Left cardiac atrium (tissue), 4 donors: ENCODE results near the gene SUGCT. TPM values are rescaled to one million over a fixed set of nuclear protein-coding genes. Genes with fewer than 3 reads are reported as not detected.

ENCODE experiments used
- ATAC-seq, 2 donors: fragments of 200-7000 bp; cut with Tn5 transposase; one replicate each; pipeline ENCODE4 v1.9.1; 2020; ENCODE audit warnings: mild to moderate bottlenecking in 2 of 2, moderate library complexity in 2 of 2
- DNase-seq: peaks from one replicate; pipeline ENCODE4 v3.0.0-alpha.2; 2020
- intact Hi-C, 2 donors: fragments of 100-400 bp; cut with DNase I; formaldehyde crosslinking; loops; one replicate each; pipeline versions ENCODE4 v1.14.1 to v1.15.1; 2022 to 2023
- total RNA-seq, 2 donors: library from RNA; stranded (reverse); fragmentation: NEBNext Ultra II Directional; extraction: Animal tissue kit (Norgen Biotek cat#: 25700); gene quantifications; one replicate each; pipeline ENCODE4 v1.2.1, GENCODE V29; 2021
- donor health status: DM: no; HTN: yes; CAD: no.
- donor health status: DM: no; HTN: yes; CAD: no; lungs with severe emphysema.
- donor health status: DM: yes; HTN: yes; CAD: no.
- donor health status: Dilated cardiomyopathy.

Gene SUGCT
- total RNA-seq, 2 donors from 2014 or later, result 4.1 to 4.4 TPM

DNA sequence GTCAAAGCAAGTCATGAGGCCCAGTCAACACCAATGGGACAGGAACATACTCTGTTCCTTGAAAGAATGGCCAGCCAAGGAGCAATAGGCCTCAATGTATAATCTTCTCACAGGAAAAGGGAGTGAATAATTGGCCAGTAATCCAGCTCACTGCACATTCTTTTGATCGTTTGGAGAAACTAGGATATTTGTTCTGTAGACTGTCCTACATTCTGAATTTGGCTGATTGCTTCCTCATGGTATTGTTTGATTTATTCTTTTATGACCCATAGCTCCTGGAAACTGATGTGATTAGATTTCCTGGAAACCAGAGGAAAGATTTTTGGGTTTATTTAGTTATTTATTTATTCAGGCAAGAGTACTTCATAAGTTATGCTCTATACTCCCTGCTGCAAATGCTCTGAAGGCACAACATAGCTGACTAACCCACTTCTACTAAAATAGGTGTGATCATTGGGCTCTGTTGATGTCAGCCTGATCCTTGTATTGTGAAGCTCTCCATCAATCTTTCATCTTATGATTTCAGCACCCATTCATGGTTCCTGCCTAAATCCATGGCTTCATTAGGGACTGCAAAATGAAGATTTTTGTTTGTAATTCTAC lies 745.2 kb downstream of the SUGCT start:
- intact Hi-C loops, result no loop called here
- DNase-seq (no peak), ATAC-seq (no peak)

DNA sequence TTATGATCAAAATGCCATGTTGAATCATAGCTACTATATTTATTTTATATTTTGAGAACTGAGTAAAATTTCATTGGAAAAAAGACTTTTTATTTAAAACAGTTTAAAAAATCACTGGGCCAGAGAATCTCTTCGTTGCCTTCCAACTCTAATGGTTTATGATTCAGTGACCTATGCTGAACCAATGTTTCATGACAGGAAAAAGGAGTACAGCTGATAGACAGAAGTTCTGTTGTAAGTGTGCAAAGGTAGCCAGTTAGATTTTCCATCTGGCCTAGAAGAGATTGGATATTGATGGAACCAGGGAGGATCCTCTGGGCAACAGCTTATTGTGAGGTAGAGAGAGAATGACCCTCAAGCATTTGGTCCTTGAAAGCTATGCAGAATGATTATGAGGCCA lies 745.8 kb downstream of the SUGCT start:
- intact Hi-C loops, result no loop called here
- ATAC-seq, result peak in 1 of 2 donors; percentile 60

DNA sequence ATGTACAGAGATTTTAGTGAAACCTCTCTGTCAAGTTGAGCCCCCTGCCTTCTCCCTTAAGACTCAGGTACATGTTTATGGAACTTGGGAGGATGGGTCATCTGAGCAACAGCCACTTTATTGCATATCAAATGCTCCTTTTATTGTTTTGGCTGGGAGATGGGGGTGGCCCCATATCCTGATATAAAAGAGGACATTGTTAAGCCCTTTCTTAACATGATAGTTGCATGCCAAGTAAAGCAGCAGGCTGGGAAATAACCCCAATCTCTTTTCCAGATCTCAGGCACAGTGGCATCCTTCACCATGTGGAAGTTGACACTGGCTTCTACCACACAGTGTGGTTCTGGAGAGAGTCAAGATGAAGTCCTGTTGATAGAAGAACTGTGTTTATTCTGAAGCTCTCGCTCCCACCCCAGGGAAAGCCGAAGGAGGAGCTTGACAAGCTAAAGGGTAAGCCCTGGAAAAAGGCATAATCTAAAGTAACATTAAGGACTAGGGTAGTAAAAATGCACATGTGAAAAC lies 746.7 kb downstream of the SUGCT start:
- intact Hi-C loops, result no loop called here
- ATAC-seq, result peak in 1 of 2 donors; percentile 68
- no peak for DNase-seq

More for the DNA sequence above, 745.8 kb downstream of the SUGCT start:
- no peak for DNase-seq

DNA sequence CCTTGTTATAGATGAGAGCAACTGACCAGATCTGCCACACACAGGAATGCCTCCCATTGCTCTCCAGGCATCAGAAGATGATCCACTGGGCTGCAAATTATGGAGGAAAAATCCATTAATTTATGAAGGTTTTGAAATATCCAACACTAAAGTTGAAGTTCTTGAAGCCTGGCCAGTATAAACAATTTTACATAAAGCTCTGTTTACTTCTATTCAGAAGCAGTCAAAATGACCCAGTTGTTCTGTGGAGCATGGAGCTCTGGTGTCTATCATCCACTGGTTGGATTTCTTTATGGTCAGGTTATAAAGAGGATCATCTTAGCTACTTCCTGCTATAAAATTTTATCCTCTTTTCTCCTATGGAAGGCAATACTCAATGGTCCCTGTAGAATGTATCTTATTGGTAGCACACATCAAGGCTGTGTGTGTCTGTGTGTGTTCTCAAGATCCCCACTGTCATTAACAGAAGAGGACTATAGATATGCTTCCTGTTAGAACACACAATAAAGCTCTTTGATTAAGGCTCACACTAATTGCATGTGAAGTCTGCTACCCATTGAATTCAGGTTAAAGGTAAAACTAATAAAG lies 747.4 kb downstream of the SUGCT start:
- intact Hi-C loops, result no loop called here
- no peak for DNase-seq
- ATAC-seq, result no peak

DNA sequence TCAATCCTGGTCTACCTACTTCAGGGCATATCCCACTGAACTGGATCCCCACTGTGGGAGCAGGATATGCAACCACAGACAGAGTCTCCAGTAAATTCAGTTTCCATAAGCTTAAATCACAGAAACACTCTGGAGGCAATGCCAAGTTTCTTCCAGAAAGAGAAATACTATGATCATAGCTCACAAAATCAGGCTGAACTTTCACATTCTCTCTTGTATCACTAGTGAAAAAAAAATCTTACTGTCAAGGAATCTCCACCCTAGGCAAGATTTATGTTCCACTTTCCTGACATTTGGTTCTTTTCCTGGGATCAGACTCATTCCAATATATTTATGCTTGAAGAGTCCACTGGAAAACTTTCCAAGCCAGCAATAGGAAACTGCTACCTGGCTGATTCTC lies 749.0 kb downstream of the SUGCT start:
- ATAC-seq (no peak), DNase-seq (no peak)
- intact Hi-C loops, result no loop called here

DNA sequence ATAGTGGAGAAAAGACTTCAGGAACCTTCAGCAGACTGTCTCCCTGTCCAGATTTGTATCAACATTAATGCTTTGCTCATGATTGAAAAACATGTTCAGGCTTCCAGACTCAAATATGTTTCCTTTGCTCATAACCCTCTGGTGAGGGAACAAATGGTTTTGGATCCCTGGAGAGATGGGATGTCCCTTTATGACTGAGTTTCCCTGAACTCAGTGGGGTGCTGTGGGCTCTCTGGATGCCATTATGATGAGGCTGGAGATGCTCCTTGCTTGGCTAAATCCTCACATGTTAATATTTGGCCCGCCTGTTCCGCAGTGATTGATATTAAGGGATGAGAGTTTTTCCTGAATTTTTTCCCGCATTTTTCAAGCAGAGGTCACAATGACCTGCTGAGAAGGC lies 749.4 kb downstream of the SUGCT start:
- intact Hi-C loops, result no loop called here
- DNase-seq (no peak), ATAC-seq (no peak)

GRCh38 chr7:40885503-40885902 lies 750.7 kb downstream of the SUGCT start:
- DNase-seq, result no peak
- intact Hi-C loops, result no loop called here
- ATAC-seq, result no peak

DNA sequence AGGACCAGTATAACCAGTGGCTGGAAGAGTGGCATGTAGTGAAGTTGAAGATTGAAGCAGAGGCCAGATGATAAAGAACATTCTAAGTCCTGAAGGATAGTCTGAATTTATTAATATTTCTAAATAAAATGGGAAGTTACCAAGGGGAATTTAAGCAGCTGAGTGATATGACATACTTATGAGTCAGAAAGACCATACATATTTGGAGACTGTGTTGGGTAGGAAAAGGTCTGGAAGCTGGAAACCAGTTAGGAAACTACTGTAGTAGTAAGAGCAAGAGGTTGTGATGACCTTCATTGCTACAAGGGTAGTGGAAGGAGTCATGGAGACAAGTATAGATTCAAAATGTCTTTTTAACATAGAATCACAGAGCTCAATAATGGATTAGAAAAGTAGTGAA lies 752.3 kb downstream of the SUGCT start:
- DNase-seq, result no peak
- ATAC-seq, result no peak
- intact Hi-C loops, result no loop called here

DNA sequence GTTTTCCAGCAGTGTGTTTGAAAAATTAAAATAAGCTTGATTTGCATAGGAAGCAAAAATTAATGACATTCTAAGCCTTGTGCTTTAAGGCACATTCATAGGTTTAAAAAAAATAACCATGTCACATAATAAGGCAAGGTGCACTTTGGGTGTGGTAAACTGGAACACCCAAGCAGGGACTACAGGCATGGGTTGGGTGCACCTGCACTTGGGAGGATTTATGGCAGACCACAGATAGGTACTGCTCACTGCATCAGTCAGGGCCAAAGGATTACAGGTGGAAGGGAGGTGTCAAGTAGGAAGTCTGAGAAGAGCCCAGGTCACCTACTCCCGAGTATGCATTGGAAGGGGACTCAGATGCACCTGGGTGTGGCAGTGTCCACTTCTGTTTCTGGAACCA lies 753.7 kb downstream of the SUGCT start:
- ATAC-seq, result no peak
- intact Hi-C loops, result no loop called here
- DNase-seq, result no peak

- intact Hi-C loops, result no loop called here
- peak in 1 of 2 donors; percentile 40 for ATAC-seq
- no peak for DNase-seq
These were observed 754.3 kb downstream of the SUGCT start for GRCh38 chr7:40889099-40889498.

DNA sequence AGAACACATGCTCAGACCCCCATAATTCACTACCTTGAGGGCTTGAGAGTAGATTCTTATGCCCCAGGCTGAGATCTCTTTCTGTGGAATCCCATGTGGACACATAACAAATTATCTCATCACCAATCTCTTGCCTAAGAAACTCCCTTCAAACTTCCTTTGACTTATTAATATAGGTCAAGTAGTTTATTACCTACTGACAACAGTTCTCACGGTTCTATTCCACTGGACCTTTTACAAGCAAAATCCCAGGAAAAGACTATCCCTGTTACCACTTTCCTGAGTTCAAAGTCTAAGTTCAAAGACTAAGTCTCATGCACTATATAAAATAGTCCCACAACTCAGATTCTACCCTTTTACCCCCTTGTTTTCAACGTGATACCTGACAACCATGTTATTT lies 754.7 kb downstream of the SUGCT start:
- ATAC-seq (no peak), DNase-seq (no peak)
- intact Hi-C loops, result no loop called here

- intact Hi-C loops, result no loop called here
- ATAC-seq, result no peak
These were observed 755.4 kb downstream of the SUGCT start for GRCh38 chr7:40890088-40890692.

DNA sequence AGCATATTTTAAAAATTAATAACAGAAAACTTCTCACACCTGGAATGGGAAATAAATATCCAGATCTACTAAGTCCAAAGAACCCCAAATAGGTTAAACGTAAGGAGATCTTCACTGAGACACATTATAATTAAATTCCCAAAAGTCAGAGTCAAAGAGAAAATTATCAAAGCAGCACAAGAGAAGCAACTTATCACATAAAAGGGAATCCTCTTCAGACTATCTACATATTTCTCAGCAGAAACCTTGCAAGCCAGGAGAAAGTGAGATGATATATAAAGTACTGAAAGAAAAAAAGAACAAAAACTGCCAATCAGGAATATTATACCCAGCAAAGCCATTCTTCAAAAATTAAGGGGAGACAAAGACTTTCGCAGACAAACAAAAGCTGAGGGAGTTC lies 756.4 kb downstream of the SUGCT start:
- DNase-seq (no peak), ATAC-seq (no peak)
- intact Hi-C loops, result no loop called here

More at GRCh38 chr7:40890088-40890692, 755.4 kb downstream of the SUGCT start:
- no peak for DNase-seq

GRCh38 chr7:40899151-40899550 lies 764.3 kb downstream of the SUGCT start:
- intact Hi-C loops, result no loop called here
- ATAC-seq (no peak), DNase-seq (no peak)

DNA sequence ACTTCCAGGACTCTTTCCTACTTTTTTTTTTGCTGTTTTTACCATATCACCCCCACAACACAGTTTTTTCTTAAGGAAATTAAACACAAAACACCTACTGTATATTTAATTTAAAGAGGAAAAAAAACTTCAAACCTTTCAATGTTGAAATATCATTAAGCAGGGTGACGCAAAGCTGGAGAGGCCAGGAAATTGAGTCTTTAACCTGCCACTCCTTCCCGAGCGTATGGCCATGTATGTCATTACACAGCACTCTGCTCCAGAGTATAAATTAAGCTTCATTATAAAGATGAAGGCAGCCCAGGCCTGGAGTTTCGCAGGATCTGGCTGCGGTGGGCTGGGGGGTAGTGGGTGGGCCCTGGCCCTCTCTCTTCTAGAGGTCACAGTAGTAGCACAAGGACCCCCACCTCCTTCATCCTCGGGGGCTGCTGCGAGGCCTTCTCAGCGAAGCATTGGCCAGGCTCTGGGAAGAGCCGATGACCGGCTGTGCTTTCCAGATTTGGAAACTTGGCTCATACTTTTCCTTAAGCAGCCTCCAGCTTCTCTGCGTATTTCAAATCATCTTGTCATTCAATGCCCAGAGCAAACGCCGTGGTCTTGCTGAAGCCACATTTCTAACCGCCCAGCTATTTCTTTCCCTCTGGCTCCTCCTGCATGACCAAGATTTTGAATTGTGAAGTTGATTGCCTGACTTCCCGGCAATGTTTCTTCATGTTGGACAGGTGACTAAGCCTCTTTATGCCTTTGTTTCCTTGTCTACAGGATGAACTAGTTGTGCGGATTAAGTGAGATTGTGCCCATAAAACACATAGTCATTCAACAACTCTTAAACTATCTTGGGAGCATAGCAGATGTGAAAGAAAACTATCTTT lies 765.1 kb downstream of the SUGCT start:
- intact Hi-C loops, result no loop called here
- no peak for ATAC-seq
- no peak for DNase-seq

GRCh38 chr7:40903872-40904271 lies 769.1 kb downstream of the SUGCT start:
- ATAC-seq (no peak), DNase-seq (no peak)
- intact Hi-C loops, result no loop called here

- ATAC-seq (no peak), DNase-seq (no peak)
- intact Hi-C loops, result no loop called here
These were observed 772.5 kb downstream of the SUGCT start for GRCh38 chr7:40907286-40907685.

DNA sequence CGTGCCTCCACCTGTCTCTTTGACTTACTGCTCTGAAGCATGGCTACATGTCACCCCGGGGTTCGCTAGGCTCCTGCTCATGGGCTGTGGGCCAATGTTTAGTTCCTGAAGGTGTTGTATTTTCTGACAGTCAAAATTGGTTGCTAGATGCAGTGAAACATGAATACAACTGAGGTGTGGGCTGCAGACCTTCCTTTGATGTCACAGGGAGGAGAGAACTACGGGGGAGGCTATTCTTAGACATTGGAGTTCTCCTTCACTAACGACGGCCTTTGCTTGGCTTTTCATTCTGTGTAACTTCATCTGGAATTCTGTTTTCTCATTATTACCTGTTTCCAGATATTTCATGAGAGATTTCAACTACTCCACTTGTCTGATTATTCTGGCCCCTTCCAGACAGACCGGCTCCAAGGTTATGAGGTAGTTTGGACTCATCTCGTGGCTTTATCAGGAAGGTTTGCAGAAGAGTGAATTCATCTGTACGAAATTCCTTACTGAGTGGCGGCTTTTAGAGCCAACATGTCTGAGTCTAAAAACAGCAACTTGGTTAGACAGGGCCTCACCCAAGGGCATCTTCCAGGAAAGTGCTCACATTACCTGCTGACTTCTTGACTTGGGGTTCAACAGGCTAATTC lies 774.7 kb downstream of the SUGCT start:
- ATAC-seq (no peak), DNase-seq (no peak)
- intact Hi-C loops, result no loop called here
